Hematopoietic multipotent progenitor cell (in vitro differentiated cells): ENCODE results near the gene PTP4A2. TPM values are rescaled to one million over a fixed set of nuclear protein-coding genes. Genes with fewer than 3 reads are reported as not detected.

Experiments
- DNase-seq, 3 donors: peaks; one replicate each; pipeline ENCODE4 v3.0.0-alpha.2; 2011 to 2015; ENCODE audit warnings: low read depth in 2 of 3, low spot score in 2 of 3
- total RNA-seq: library from RNA; depleted of rRNA; stranded (reverse); fragments of >200 nt; gene quantifications from one replicate; pipeline ENCODE4 v1.2.3, GENCODE V29; 2012

Gene PTP4A2
- total RNA-seq, 1 donor, result 62.5 TPM

GRCh38 chr1:31866450-31867032 is 71.6 kb downstream of the PTP4A2 start:
- no peak for DNase-seq

- no peak for DNase-seq
Observed at GRCh38 chr1:31865728-31866449, 72.3 kb downstream of the PTP4A2 start.

GRCh38 chr1:31862071-31862470 is 76.1 kb downstream of the PTP4A2 start:
- DNase-seq, result no peak

- no peak for DNase-seq
Observed at GRCh38 chr1:31861346-31861745, 76.8 kb downstream of the PTP4A2 start.

- no peak for DNase-seq
Observed at GRCh38 chr1:31860581-31860980, 77.6 kb downstream of the PTP4A2 start.

GRCh38 chr1:31859719-31860118 is 78.4 kb downstream of the PTP4A2 start:
- DNase-seq, result no peak

- DNase-seq, result no peak
Observed at GRCh38 chr1:31859044-31859443, 79.1 kb downstream of the PTP4A2 start.

- DNase-seq, result no peak
Observed at GRCh38 chr1:31857863-31858262, 80.3 kb downstream of the PTP4A2 start.

Other genes with a start within 250 kb of the PTP4A2 start
- gene COL16A1, start 234.4 kb downstream of the PTP4A2 start, total RNA-seq, result 0.54 TPM
- gene ADGRB2, start 174.0 kb downstream of the PTP4A2 start, total RNA-seq, result 0.54 TPM
- under 0.01 TPM for gene SPOCD1, start 122.3 kb downstream of the PTP4A2 start, total RNA-seq
- 79.2 TPM for gene KHDRBS1, start 75.5 kb upstream of the PTP4A2 start, total RNA-seq
- gene TMEM39B, start 134.6 kb upstream of the PTP4A2 start, total RNA-seq, result 17.5 TPM
- gene KPNA6, start 169.7 kb upstream of the PTP4A2 start, total RNA-seq, result 17.2 TPM
- 48.5 TPM for gene TXLNA, start 241.3 kb upstream of the PTP4A2 start, total RNA-seq